Activated CD4-positive, alpha-beta T cell treated with anti-CD3 and anti-CD28 coated beads for 4 hours (primary cell): ENCODE measurements around the gene NAT8L.
"Not testable (repeated sequence)": the region's sequence is repeated elsewhere in the genome, so short reads cannot be mapped to it uniquely, and the experiment has no call there.

Experiments used
- DNase-seq, 2 donors: peaks; one replicate each; pipeline ENCODE4 v3.0.0-alpha.2; 2020

The NAT8L gene

GRCh38 chr4:2059046-2059725, at the start of gene NAT8L:
Gene NAT8L, plus strand, starts transcription at chr4:2059327. Its CDS starts 185 bp downstream, at chr4:2059512.
- no peak for DNase-seq

- DNase-seq: peak; percentile 34 to 51
Observed at GRCh38 chr4:2009651-2010233, 49.4 kb upstream of the NAT8L start.

GRCh38 chr4:2011583-2011982, 47.5 kb upstream of the NAT8L start:
- DNase-seq: no peak

- DNase-seq: no peak
Observed at GRCh38 chr4:2015008-2015407, 44.1 kb upstream of the NAT8L start.

GRCh38 chr4:2021358-2022018, 37.6 kb upstream of the NAT8L start:
- not testable (repeated sequence) for DNase-seq

GRCh38 chr4:2024683-2025082, 34.4 kb upstream of the NAT8L start:
- DNase-seq: no peak

- DNase-seq: no peak
Observed at GRCh38 chr4:2025817-2026216, 33.3 kb upstream of the NAT8L start.

- not testable (repeated sequence) for DNase-seq
Observed at GRCh38 chr4:2027120-2027519, 32.0 kb upstream of the NAT8L start.

- DNase-seq: not testable (repeated sequence)
Observed at GRCh38 chr4:2031161-2031560, 28.0 kb upstream of the NAT8L start.

- no peak for DNase-seq
Observed at GRCh38 chr4:2036327-2036726, 22.8 kb upstream of the NAT8L start.

- no peak for DNase-seq
Observed at GRCh38 chr4:2036866-2037265, 22.3 kb upstream of the NAT8L start.

- DNase-seq: peak in 1 of 2 donors; percentile 17
Observed at GRCh38 chr4:2040391-2041238, 18.5 kb upstream of the NAT8L start.

- DNase-seq: peak; percentile 82 to 85
Observed at GRCh38 chr4:2041239-2042130, 17.6 kb upstream of the NAT8L start.

- DNase-seq: peak; percentile 32 to 42
Observed at GRCh38 chr4:2042204-2042946, 16.8 kb upstream of the NAT8L start.

- no peak for DNase-seq
Observed at GRCh38 chr4:2042947-2043395, 16.2 kb upstream of the NAT8L start.

- DNase-seq: no peak
Observed at GRCh38 chr4:2043396-2044118, 15.6 kb upstream of the NAT8L start.

- DNase-seq: no peak
Observed at GRCh38 chr4:2044119-2044485, 15.0 kb upstream of the NAT8L start.

GRCh38 chr4:2044542-2045517, 14.3 kb upstream of the NAT8L start:
- DNase-seq: no peak

- DNase-seq: peak in 1 of 2 donors; percentile 33
Observed at GRCh38 chr4:2045518-2045951, 13.6 kb upstream of the NAT8L start.
